ENCODE results near the gene SMIM7.

SMIM7 gene

GRCh38 chr19:16659832-16660708 is at the start of gene SMIM7:
TSS of gene SMIM7 (minus strand) at chr19:16660144. CDS start at chr19:16660110, 34 bp downstream.
- peaks cover 32% of the 10 kb centered on the region for H3K4me1 Mint-ChIP-seq

GRCh38 chr19:16703677-16704076 is 43.7 kb upstream of the SMIM7 start:
- H3K27ac Mint-ChIP-seq = no peak overlapping the region
- TF ChIP-seq CTCF (IDR thresholded peaks at IDR 0.05; ENCODE audit: unreplicated experiment in 3 of 3) = no peak
- no peaks in the 10 kb centered on the region for H3K9me3 Mint-ChIP-seq
- peaks cover 5% of the 10 kb centered on the region for H3K4me1 Mint-ChIP-seq
- no peaks in the 10 kb centered on the region for H3K36me3 Mint-ChIP-seq (ENCODE audit: low read depth)
- no peak overlapping the region for H3K4me3 Mint-ChIP-seq
- H3K27me3 Mint-ChIP-seq (ENCODE audit: low read depth) = no peaks in the 10 kb centered on the region

More at GRCh38 chr19:16659832-16660708, at the start of gene SMIM7:
- Mint-ChIP-seq H3K36me3 (ENCODE audit: low read depth) (peaks cover 25% of the 10 kb centered on the region), H3K27ac (peak within 1 kb of the TSS; percentile 99), H3K4me3 (peak within 1 kb of the TSS; percentile 98 to 99 (median 99)), H3K27me3 (ENCODE audit: low read depth) (no peaks in the 10 kb centered on the region), H3K9me3 (no peaks in the 10 kb centered on the region)
- TF ChIP-seq CTCF (IDR thresholded peaks at IDR 0.05; ENCODE audit: unreplicated experiment in 3 of 3) = no peak

- Mint-ChIP-seq H3K27me3 (ENCODE audit: low read depth) (no peaks in the 10 kb centered on the region), H3K4me3 (no peak overlapping the region), H3K9me3 (no peaks in the 10 kb centered on the region), H3K36me3 (ENCODE audit: low read depth) (no peaks in the 10 kb centered on the region), H3K4me1 (peaks cover 5% of the 10 kb centered on the region), H3K27ac (no peak overlapping the region)
- no peak for TF ChIP-seq CTCF (IDR thresholded peaks at IDR 0.05; ENCODE audit: unreplicated experiment in 3 of 3)
Measured at GRCh38 chr19:16702123-16702522, 42.2 kb upstream of the SMIM7 start.

GRCh38 chr19:16698914-16699313 is 39.0 kb upstream of the SMIM7 start:
- Mint-ChIP-seq H3K27me3 (ENCODE audit: low read depth) (no peaks in the 10 kb centered on the region), H3K4me3 (no peak overlapping the region), H3K36me3 (ENCODE audit: low read depth) (no peaks in the 10 kb centered on the region), H3K27ac (peak overlapping the region in 1 of 3 experiments; percentile 23), H3K4me1 (peaks cover 5% of the 10 kb centered on the region), H3K9me3 (no peaks in the 10 kb centered on the region)
- TF ChIP-seq CTCF (IDR thresholded peaks at IDR 0.05; ENCODE audit: unreplicated experiment in 3 of 3) = no peak

GRCh38 chr19:16688084-16688483 is 28.1 kb upstream of the SMIM7 start:
- H3K4me3 Mint-ChIP-seq = no peak overlapping the region
- H3K27ac Mint-ChIP-seq = no peak overlapping the region
- no peaks in the 10 kb centered on the region for H3K27me3 Mint-ChIP-seq (ENCODE audit: low read depth)
- H3K4me1 Mint-ChIP-seq = no peaks in the 10 kb centered on the region
- H3K9me3 Mint-ChIP-seq = peaks cover 2% of the 10 kb centered on the region
- TF ChIP-seq CTCF (IDR thresholded peaks at IDR 0.05; ENCODE audit: unreplicated experiment in 3 of 3) = no peak
- H3K36me3 Mint-ChIP-seq (ENCODE audit: low read depth) = no peaks in the 10 kb centered on the region

- H3K36me3 Mint-ChIP-seq (ENCODE audit: low read depth) = peaks cover 22% of the 10 kb centered on the region
- H3K4me3 Mint-ChIP-seq = no peak overlapping the region
- H3K9me3 Mint-ChIP-seq = peaks cover 3% of the 10 kb centered on the region
- no peaks in the 10 kb centered on the region for H3K4me1 Mint-ChIP-seq
- no peaks in the 10 kb centered on the region for H3K27me3 Mint-ChIP-seq (ENCODE audit: low read depth)
- no peak for TF ChIP-seq CTCF (IDR thresholded peaks at IDR 0.05; ENCODE audit: unreplicated experiment in 3 of 3)
- H3K27ac Mint-ChIP-seq = no peak overlapping the region
Measured at GRCh38 chr19:16684216-16684615, 24.3 kb upstream of the SMIM7 start.
